HG03135 (cell line): ENCODE results near the gene ARHGEF16.

ENCODE experiments used
- ATAC-seq: cut with Tn5 transposase; IDR thresholded peaks from one replicate; pipeline ENCODE4 v1.9.1; 2021; ENCODE audit warnings: mild to moderate bottlenecking, moderate library complexity; ENCODE audit not compliant: unreplicated experiment

Gene ARHGEF16

GRCh38 chr1:3453891-3454810, at the start of gene ARHGEF16:
ARHGEF16 (plus strand) TSS chr1:3454665; CDS start chr1:3463085, 8,420 bp downstream.
- ATAC-seq = no peak

- no peak for ATAC-seq
Measured at GRCh38 chr1:3404801-3405200, 49.7 kb upstream of the ARHGEF16 start.

GRCh38 chr1:3405491-3405890, 49.0 kb upstream of the ARHGEF16 start:
- ATAC-seq = no peak

- no peak for ATAC-seq
Measured at GRCh38 chr1:3405974-3406867, 48.2 kb upstream of the ARHGEF16 start.

- ATAC-seq = no peak
Measured at GRCh38 chr1:3407021-3407420, 47.4 kb upstream of the ARHGEF16 start.

GRCh38 chr1:3408751-3409266, 45.7 kb upstream of the ARHGEF16 start:
- ATAC-seq = no peak

GRCh38 chr1:3409366-3410141, 44.9 kb upstream of the ARHGEF16 start:
- ATAC-seq = no peak

GRCh38 chr1:3410142-3410925, 44.1 kb upstream of the ARHGEF16 start:
- no peak for ATAC-seq

- ATAC-seq = no peak
Measured at GRCh38 chr1:3411806-3412205, 42.7 kb upstream of the ARHGEF16 start.

GRCh38 chr1:3412376-3412775, 42.1 kb upstream of the ARHGEF16 start:
- no peak for ATAC-seq

- no peak for ATAC-seq
Measured at GRCh38 chr1:3413975-3414710, 40.3 kb upstream of the ARHGEF16 start.

- ATAC-seq = no peak
Measured at GRCh38 chr1:3415260-3416090, 39.0 kb upstream of the ARHGEF16 start.

GRCh38 chr1:3417082-3417739, 37.3 kb upstream of the ARHGEF16 start:
- ATAC-seq = no peak

GRCh38 chr1:3417934-3418333, 36.5 kb upstream of the ARHGEF16 start:
- ATAC-seq = no peak

- ATAC-seq = no peak
Measured at GRCh38 chr1:3418600-3418999, 35.9 kb upstream of the ARHGEF16 start.

GRCh38 chr1:3419415-3420204, 34.9 kb upstream of the ARHGEF16 start:
- ATAC-seq = no peak
